Right ventricle myocardium superior (tissue), 1 donor: Measurements from ENCODE around the gene HEATR5A. TPM values are rescaled to one million over a fixed set of nuclear protein-coding genes. Genes with fewer than 3 reads are reported as not detected.
"Not testable (repeated sequence)": the region's sequence is repeated elsewhere in the genome, so short reads cannot be mapped to it uniquely, and the experiment has no call there.

Experiments used
- ATAC-seq: fragments of 200-7000 bp; cut with Tn5 transposase; one replicate; pipeline ENCODE4 v1.9.1; 2020; ENCODE audit warnings: mild to moderate bottlenecking; ENCODE audit not compliant: poor library complexity
- DNase-seq: peaks from one replicate; pipeline ENCODE4 v3.0.0-alpha.2; 2020
- intact Hi-C: fragments of 100-400 bp; cut with DNase I; formaldehyde crosslinking; loops from one replicate; pipeline ENCODE4 v1.11.2; 2022
- total RNA-seq: library from RNA; stranded (reverse); fragmentation: NEBNext Ultra II Directional; extraction: Animal tissue kit (Norgen Biotek cat#: 25700); gene quantifications from one replicate; pipeline ENCODE4 v1.2.1, GENCODE V29; 2021
- donor health status: DM: no; HTN: yes; CAD: no; lungs with severe emphysema.

Gene HEATR5A
- total RNA-seq, 1 donor from 2014 or later, result 47.8 TPM

GRCh38 chr14:31300883-31301282, 119.5 kb downstream of the HEATR5A start:
- intact Hi-C loops, result no loop called here
- DNase-seq (no peak), ATAC-seq (no peak)

- intact Hi-C loops, result no loop called here
- no peak for DNase-seq
- no peak for ATAC-seq
Measured at GRCh38 chr14:31300296-31300695, 120.1 kb downstream of the HEATR5A start.

GRCh38 chr14:31297701-31298344, 122.5 kb downstream of the HEATR5A start:
- ATAC-seq (no peak), DNase-seq (no peak)
- intact Hi-C loops, result no loop called here

- DNase-seq (no peak), ATAC-seq (no peak)
- intact Hi-C loops, result no loop called here
Measured at GRCh38 chr14:31297112-31297511, 123.2 kb downstream of the HEATR5A start.

GRCh38 chr14:31294746-31295405, 125.5 kb downstream of the HEATR5A start:
- no peak for ATAC-seq
- no peak for DNase-seq
- intact Hi-C loops, result no loop called here

- DNase-seq (no peak), ATAC-seq (no peak)
- intact Hi-C loops, result no loop called here
Measured at GRCh38 chr14:31292937-31293616, 127.3 kb downstream of the HEATR5A start.

- no peak for DNase-seq
- no peak for ATAC-seq
- intact Hi-C loops, result no loop called here
Measured at GRCh38 chr14:31291210-31291609, 129.1 kb downstream of the HEATR5A start.

GRCh38 chr14:31287294-31287972, 132.9 kb downstream of the HEATR5A start:
- intact Hi-C loops, result no loop called here
- DNase-seq, result no peak
- no peak for ATAC-seq

GRCh38 chr14:31286456-31287293, 133.7 kb downstream of the HEATR5A start:
- ATAC-seq (peak; percentile 36), DNase-seq (no peak)
- intact Hi-C loops, result no loop called here

- intact Hi-C loops, result no loop called here
- ATAC-seq, result no peak
Measured at GRCh38 chr14:31283578-31284252, 136.6 kb downstream of the HEATR5A start.

GRCh38 chr14:31283153-31283552, 137.2 kb downstream of the HEATR5A start:
- DNase-seq (no peak), ATAC-seq (no peak)
- intact Hi-C loops, result no loop called here

More at GRCh38 chr14:31283578-31284252, 136.6 kb downstream of the HEATR5A start:
- DNase-seq, result no peak

GRCh38 chr14:31280871-31281220, 139.5 kb downstream of the HEATR5A start:
- intact Hi-C loops, result no loop called here
- ATAC-seq (no peak), DNase-seq (no peak)

GRCh38 chr14:31280132-31280870, 140.0 kb downstream of the HEATR5A start:
- DNase-seq (no peak), ATAC-seq (no peak)
- intact Hi-C loops, result no loop called here

- ATAC-seq (no peak), DNase-seq (no peak)
- intact Hi-C loops, result no loop called here
Measured at GRCh38 chr14:31278883-31279282, 141.5 kb downstream of the HEATR5A start.

- ATAC-seq (no peak), DNase-seq (no peak)
- intact Hi-C loops, result no loop called here
Measured at GRCh38 chr14:31277085-31277484, 143.3 kb downstream of the HEATR5A start.

- DNase-seq, intact Hi-C loops, ATAC-seq: not testable (repeated sequence)
Measured at GRCh38 chr14:31276417-31276816, 143.9 kb downstream of the HEATR5A start.

- intact Hi-C loops, result no loop called here
- ATAC-seq (no peak), DNase-seq (no peak)
Measured at GRCh38 chr14:31275731-31276130, 144.6 kb downstream of the HEATR5A start.
